BJ (cell line): ENCODE measurements around the gene PEX16. TPM values are rescaled to one million over a fixed set of nuclear protein-coding genes. Genes with fewer than 3 reads are reported as not detected.

Source experiments
- CTCF ChIA-PET: fragments of 350-600 bp; formaldehyde crosslinking; extraction: SDS; loops from one replicate; lab custom pipeline; 2021; ENCODE audit warnings: antibody characterized with exemption, inconsistent platforms; lab: Yijun Ruan, JAX
- POLR2A ChIA-PET: fragments of 300-600 bp; sonication (Branson Sonifier 250); formaldehyde crosslinking; extraction: SDS; loops from one replicate; lab custom pipeline; 2021; ENCODE audit warnings: antibody characterized with exemption; lab: Charles Lee
- DNase-seq: peaks from one replicate; pipeline ENCODE4 v3.0.0-alpha.2; 2011; ENCODE audit warnings: low read depth
- H3K27me3 ChIP-seq: 2 replicates; pipeline ENCODE4 v1.6.0; 2011; ENCODE audit warnings: low read length; ENCODE audit not compliant: control insufficient read depth, insufficient read depth
- H3K36me3 ChIP-seq: 2 replicates; pipeline ENCODE4 v1.5.1; 2011; ENCODE audit warnings: low read length; ENCODE audit not compliant: control insufficient read depth, insufficient read depth
- H3K4me3 ChIP-seq: 2 replicates; pipeline ENCODE4 v1.5.1; 2011; ENCODE audit warnings: low read depth, mild to moderate bottlenecking, control low read depth, low read length
- CTCF ChIP-seq: IDR thresholded peaks from 2 replicates; pipeline ENCODE4 v1.5.1; 2011; ENCODE audit warnings: low read depth, mild to moderate bottlenecking, control low read depth, inconsistent platforms, low read length, moderate library complexity; ENCODE audit not compliant: insufficient read depth
- polyA plus RNA-seq: library from polyadenylated mRNA; depleted of rRNA; stranded (reverse); fragments of >200 nt; gene quantifications from 2 replicates; pipeline ENCODE4 v1.2.3, GENCODE V29; 2011

PEX16 gene
- polyA plus RNA-seq, 1 experiment: 37.4 TPM

- no peak for DNase-seq
- Histone ChIP-seq H3K4me3 (no peak overlapping the region), H3K36me3 (peaks cover 1% of the 10 kb centered on the region; the same call in 1 of the 2 replicates), H3K27me3 (no peaks in the 10 kb centered on the region)
- POLR2A ChIA-PET: no interaction called here
- no peak for TF ChIP-seq CTCF
- CTCF ChIA-PET: no interaction called here
Measured at GRCh38 chr11:45959851-45960250, 42.2 kb upstream of the PEX16 start.

GRCh38 chr11:45949992-45950407 lies 32.3 kb upstream of the PEX16 start:
- ChIA-PET POLR2A (no interaction called here), CTCF (interaction anchor here (0.6 to 1.7 kb wide), 3 partner anchors 56 to 169 kb away, joined by 3 to 9 read pairs (median 4); no protein-coding TSS in a partner anchor)
- no peak for TF ChIP-seq CTCF
- H3K27me3 ChIP-seq: no peaks in the 10 kb centered on the region
- no peak overlapping the region for H3K4me3 ChIP-seq
- H3K36me3 ChIP-seq: peaks cover 27% of the 10 kb centered on the region
- no peak for DNase-seq

GRCh38 chr11:45948356-45948755 lies 30.7 kb upstream of the PEX16 start:
- Histone ChIP-seq H3K4me3 (no peak overlapping the region), H3K36me3 (peaks cover 27% of the 10 kb centered on the region), H3K27me3 (no peaks in the 10 kb centered on the region)
- ChIA-PET POLR2A (no interaction called here), CTCF (interaction anchor here (1.6 kb wide), 1 partner anchor 16 kb away, joined by 7 read pairs; no protein-coding TSS in a partner anchor)
- TF ChIP-seq CTCF: no peak
- DNase-seq: no peak

GRCh38 chr11:45947885-45948284 lies 30.2 kb upstream of the PEX16 start:
- no peak for TF ChIP-seq CTCF
- DNase-seq: no peak
- Histone ChIP-seq H3K36me3 (peaks cover 26% of the 10 kb centered on the region), H3K4me3 (no peak overlapping the region), H3K27me3 (no peaks in the 10 kb centered on the region)
- ChIA-PET CTCF (interaction anchor here (1.6 kb wide), 1 partner anchor 17 kb away, joined by 7 read pairs; no protein-coding TSS in a partner anchor), POLR2A (no interaction called here)

- Histone ChIP-seq H3K4me3 (no peak overlapping the region), H3K27me3 (no peaks in the 10 kb centered on the region), H3K36me3 (peaks cover 24% of the 10 kb centered on the region)
- TF ChIP-seq CTCF: no peak
- DNase-seq: no peak
- POLR2A ChIA-PET: no interaction called here
- CTCF ChIA-PET: interaction anchor here (1.5 kb wide), 1 partner anchor 20 kb away, joined by 5 read pairs; no protein-coding TSS in a partner anchor
Measured at GRCh38 chr11:45945397-45945999, 27.8 kb upstream of the PEX16 start.
